Measurements from ENCODE around the gene MMAA. TPM values are rescaled to one million over a fixed set of nuclear protein-coding genes. Genes with fewer than 3 reads are reported as not detected.
A peak's percentile ranks its signal among the peaks of the same experiment; 100 is the strongest.

MMAA gene
- total RNA-seq, 1 donor from 2014 or later = 7.8 TPM

GRCh38 chr4:145589916-145590702 is 29.1 kb upstream of the MMAA start:
- H3K27me3 ChIP-seq (ENCODE audit: low read depth) = no peaks in the 10 kb centered on the region
- intact Hi-C loops (cut with DNase I) = no loop called here
- H3K4me3 ChIP-seq = no peak overlapping the region

GRCh38 chr4:145602129-145602760 is 16.9 kb upstream of the MMAA start:
- no peaks in the 10 kb centered on the region for H3K9me3 ChIP-seq
- no peak overlapping the region for H3K4me3 ChIP-seq
- ATAC-seq = no peak
- intact Hi-C loops (cut with DNase I) = loop anchor here (10.0 kb wide), 1 partner anchor 367 kb away; no protein-coding TSS in a partner anchor
- no peaks in the 10 kb centered on the region for H3K27me3 ChIP-seq (ENCODE audit: low read depth)
- TF ChIP-seq, protein P1, sequence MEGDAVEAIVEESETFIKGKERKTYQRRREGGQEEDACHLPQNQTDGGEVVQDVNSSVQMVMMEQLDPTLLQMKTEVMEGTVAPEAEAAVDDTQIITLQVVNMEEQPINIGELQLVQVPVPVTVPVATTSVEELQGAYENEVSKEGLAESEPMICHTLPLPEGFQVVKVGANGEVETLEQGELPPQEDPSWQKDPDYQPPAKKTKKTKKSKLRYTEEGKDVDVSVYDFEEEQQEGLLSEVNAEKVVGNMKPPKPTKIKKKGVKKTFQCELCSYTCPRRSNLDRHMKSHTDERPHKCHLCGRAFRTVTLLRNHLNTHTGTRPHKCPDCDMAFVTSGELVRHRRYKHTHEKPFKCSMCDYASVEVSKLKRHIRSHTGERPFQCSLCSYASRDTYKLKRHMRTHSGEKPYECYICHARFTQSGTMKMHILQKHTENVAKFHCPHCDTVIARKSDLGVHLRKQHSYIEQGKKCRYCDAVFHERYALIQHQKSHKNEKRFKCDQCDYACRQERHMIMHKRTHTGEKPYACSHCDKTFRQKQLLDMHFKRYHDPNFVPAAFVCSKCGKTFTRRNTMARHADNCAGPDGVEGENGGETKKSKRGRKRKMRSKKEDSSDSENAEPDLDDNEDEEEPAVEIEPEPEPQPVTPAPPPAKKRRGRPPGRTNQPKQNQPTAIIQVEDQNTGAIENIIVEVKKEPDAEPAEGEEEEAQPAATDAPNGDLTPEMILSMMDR (IDR thresholded peaks at IDR 0.05) = no peak
- no peaks in the 10 kb centered on the region for H3K36me3 ChIP-seq
- no peak for DNase-seq
- H3K4me1 ChIP-seq = no peaks in the 10 kb centered on the region
- H3K27ac ChIP-seq = no peak overlapping the region

More at GRCh38 chr4:145589916-145590702, 29.1 kb upstream of the MMAA start:
- DNase-seq (no peak), ATAC-seq (no peak)
- Histone ChIP-seq H3K4me1 (no peaks in the 10 kb centered on the region), H3K9me3 (no peaks in the 10 kb centered on the region), H3K27ac (no peak overlapping the region), H3K36me3 (no peaks in the 10 kb centered on the region)
- TF ChIP-seq, protein P1 (IDR thresholded peaks at IDR 0.05) = no peak

DNA sequence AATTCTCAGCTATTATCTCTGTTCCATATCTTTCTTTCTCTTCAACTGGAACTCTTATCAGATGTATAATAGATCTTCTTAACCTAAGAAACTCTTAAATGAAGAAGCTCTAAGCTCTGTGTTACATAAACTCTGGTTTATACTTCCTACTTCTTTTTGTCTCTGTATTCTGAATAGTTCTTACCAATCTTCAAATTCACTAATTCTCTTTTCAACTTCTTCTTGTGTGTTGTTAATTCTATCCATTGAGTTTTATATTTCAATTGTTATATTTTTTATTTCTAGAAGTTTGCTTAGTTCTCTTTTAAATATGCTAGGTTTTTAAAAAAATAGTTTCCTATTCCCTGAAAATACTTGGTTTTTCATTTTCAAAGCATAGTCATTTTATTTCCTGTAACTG is 13.2 kb upstream of the MMAA start:
- Histone ChIP-seq H3K27ac (no peak overlapping the region), H3K27me3 (ENCODE audit: low read depth) (no peaks in the 10 kb centered on the region), H3K9me3 (no peaks in the 10 kb centered on the region), H3K4me1 (no peaks in the 10 kb centered on the region), H3K36me3 (no peaks in the 10 kb centered on the region), H3K4me3 (no peak overlapping the region)
- intact Hi-C loops (cut with DNase I) = loop anchor here (10.0 kb wide), 1 partner anchor 371 kb away; no protein-coding TSS in a partner anchor
- no peak for ATAC-seq
- DNase-seq = no peak
- TF ChIP-seq, protein P1 (IDR thresholded peaks at IDR 0.05) = no peak

DNA sequence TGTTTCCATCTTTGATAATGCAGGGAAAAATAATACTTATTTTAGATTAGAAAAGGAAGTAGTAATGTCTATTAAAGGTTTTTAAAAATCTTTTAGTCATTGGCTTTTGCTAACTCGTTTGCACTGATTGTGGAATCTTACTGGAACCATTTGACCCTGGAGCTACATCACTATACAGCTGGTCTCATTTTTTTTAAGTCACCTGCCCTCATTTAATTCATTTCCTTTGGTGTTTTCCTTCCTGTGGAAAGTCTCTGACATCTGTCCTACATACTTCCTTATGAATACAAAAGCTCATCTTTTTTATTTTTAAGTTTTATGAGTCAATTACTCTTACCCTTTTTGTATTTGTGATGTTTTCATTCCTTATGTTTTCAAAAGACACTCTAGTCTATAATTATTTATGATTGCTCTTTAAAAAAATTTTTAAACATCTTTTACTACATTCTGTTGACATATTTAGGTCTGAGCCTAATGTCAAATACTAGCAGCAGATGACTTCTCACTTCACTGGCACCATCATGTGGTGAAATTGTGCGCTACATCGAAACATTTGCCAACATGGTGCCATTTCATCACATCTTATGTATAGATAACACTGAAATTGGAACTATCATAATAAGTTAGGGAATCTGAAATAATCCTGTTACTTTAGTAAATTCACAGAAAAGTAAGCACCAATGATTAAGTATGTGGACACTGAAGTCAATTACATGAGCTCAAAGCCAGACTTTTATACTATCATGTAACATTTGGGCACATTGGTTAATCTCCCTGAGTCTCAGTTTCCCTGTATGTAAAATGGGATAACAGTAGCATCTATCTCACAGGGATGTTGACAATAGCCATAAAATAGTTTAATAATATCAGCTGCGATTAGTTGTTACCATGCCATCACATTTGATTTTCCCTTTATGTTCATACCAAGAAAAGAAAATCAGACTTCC is 9.4 kb upstream of the MMAA start:
- TF ChIP-seq, protein P1 (IDR thresholded peaks at IDR 0.05) = peak; percentile 72
- no peaks in the 10 kb centered on the region for H3K4me1 ChIP-seq
- no peaks in the 10 kb centered on the region for H3K9me3 ChIP-seq
- DNase-seq (no peak), ATAC-seq (peak in 1 of 2 donors; percentile 67)
- intact Hi-C loops (cut with DNase I) = loop anchor here (10.0 kb wide), 1 partner anchor 375 kb away; no protein-coding TSS in a partner anchor
- H3K36me3 ChIP-seq = no peaks in the 10 kb centered on the region
- H3K4me3 ChIP-seq = no peak overlapping the region
- no peak overlapping the region for H3K27ac ChIP-seq
- no peaks in the 10 kb centered on the region for H3K27me3 ChIP-seq (ENCODE audit: low read depth)
